Measurements from ENCODE around the gene POU2F1.

POU2F1 gene

GRCh38 chr1:167452483-167452882, 231.8 kb downstream of the POU2F1 start:
- no peak for DNase-seq

GRCh38 chr1:167453123-167453522, 232.4 kb downstream of the POU2F1 start:
- no peak for DNase-seq

GRCh38 chr1:167454304-167454893, 233.7 kb downstream of the POU2F1 start:
- DNase-seq: no peak

- peak; percentile 64 for DNase-seq
Measured at GRCh38 chr1:167454894-167455785, 234.5 kb downstream of the POU2F1 start.

GRCh38 chr1:167455786-167456446, 235.2 kb downstream of the POU2F1 start:
- peak; percentile 57 for DNase-seq

GRCh38 chr1:167456524-167456923, 235.8 kb downstream of the POU2F1 start:
- DNase-seq: no peak

GRCh38 chr1:167456926-167457325, 236.2 kb downstream of the POU2F1 start:
- DNase-seq: no peak

GRCh38 chr1:167457936-167458584, 237.4 kb downstream of the POU2F1 start:
- DNase-seq: no peak

- DNase-seq: no peak
Measured at GRCh38 chr1:167460836-167461235, 240.2 kb downstream of the POU2F1 start.

GRCh38 chr1:167462341-167462740, 241.7 kb downstream of the POU2F1 start:
- DNase-seq: no peak

- no peak for DNase-seq
Measured at GRCh38 chr1:167463080-167463479, 242.4 kb downstream of the POU2F1 start.

GRCh38 chr1:167463875-167464575, 243.3 kb downstream of the POU2F1 start:
- no peak for DNase-seq

GRCh38 chr1:167465018-167465417, 244.3 kb downstream of the POU2F1 start:
- no peak for DNase-seq

GRCh38 chr1:167465743-167466142, 245.1 kb downstream of the POU2F1 start:
- DNase-seq: no peak

GRCh38 chr1:167467126-167467710, 246.5 kb downstream of the POU2F1 start:
- no peak for DNase-seq

GRCh38 chr1:167467752-167468151, 247.1 kb downstream of the POU2F1 start:
- no peak for DNase-seq

- no peak for DNase-seq
Measured at GRCh38 chr1:167469280-167469965, 248.7 kb downstream of the POU2F1 start.

- DNase-seq: no peak
Measured at GRCh38 chr1:167471568-167471967, 250.9 kb downstream of the POU2F1 start.

- DNase-seq: no peak
Measured at GRCh38 chr1:167472752-167473521, 252.3 kb downstream of the POU2F1 start.

GRCh38 chr1:167473761-167474160, 253.1 kb downstream of the POU2F1 start:
- no peak for DNase-seq

- no peak for DNase-seq
Measured at GRCh38 chr1:167474191-167474641, 253.5 kb downstream of the POU2F1 start.

Data from right hindlimb (tissue), 1 donor.